HEK293T (cell line): ENCODE measurements around the gene PTPRD.

ENCODE experiments used
- BHLHE40 ChIP-seq: fragments of 450-650 bp; IDR thresholded peaks from 2 replicates; pipeline ENCODE4 v1.6.1; 2016; ENCODE audit warnings: mild to moderate bottlenecking, moderate library complexity, borderline replicate concordance
- FOXM1 ChIP-seq: fragments of 450-650 bp; IDR thresholded peaks from 2 replicates; pipeline ENCODE4 v1.6.1; 2017; ENCODE audit warnings: mild to moderate bottlenecking, borderline replicate concordance
- L3MBTL2 ChIP-seq: fragments of 450-650 bp; conservative IDR thresholded peaks from 2 replicates; pipeline ENCODE4 v1.6.1; 2016; ENCODE audit warnings: mild to moderate bottlenecking
- PKNOX1 ChIP-seq: fragments of 450-650 bp; IDR thresholded peaks from 2 replicates; pipeline ENCODE4 v1.6.1; 2016
- SUZ12 ChIP-seq: fragments of 450-650 bp; IDR thresholded peaks from 2 replicates; pipeline ENCODE4 v1.6.1; 2016; ENCODE audit warnings: mild to moderate bottlenecking

- TF ChIP-seq BHLHE40 (no peak), SUZ12 (no peak), L3MBTL2 (no peak), FOXM1 (no peak), PKNOX1 (no peak)
These were observed 2347.5 kb downstream of the PTPRD start for GRCh38 chr9:8265281-8265680.
